WTC11 (cell line): ENCODE results near the gene MAP3K12. TPM values are rescaled to one million over a fixed set of nuclear protein-coding genes. Genes with fewer than 3 reads are reported as not detected.

ENCODE experiments used
- ATAC-seq: fragments of 200-7000 bp; cut with Tn5 transposase; 2 replicates; pipeline ENCODE4 v1.10.0; 2021; ENCODE audit warnings: mild to moderate bottlenecking, moderate library complexity
- CTCF ChIA-PET: fragments of 300-600 bp; sonication (Branson Sonifier 250); formaldehyde crosslinking; loops from one replicate; lab custom pipeline; 2021; ENCODE audit warnings: antibody characterized with exemption; lab: Charles Lee
- POLR2A ChIA-PET: fragments of 350-600 bp; sonication (Branson Sonifier 250); formaldehyde crosslinking; loops from one replicate; lab custom pipeline; 2021; ENCODE audit warnings: antibody characterized with exemption; lab: Charles Lee
- DNase-seq: peaks from one replicate; pipeline ENCODE4 v3.0.0; 2021; ENCODE audit warnings: low spot score
- H3K27ac Mint-ChIP-seq: 2 replicates; pipeline ENCODE4 v1.8.0; 2021; ENCODE audit warnings: mixed read lengths
- H3K27me3 Mint-ChIP-seq: 2 replicates; pipeline ENCODE4 v1.8.0; 2021; ENCODE audit warnings: low read depth, mild to moderate bottlenecking, moderate library complexity, mixed read lengths
- H3K36me3 Mint-ChIP-seq: 2 replicates; pipeline ENCODE4 v1.8.0; 2021; ENCODE audit warnings: mixed read lengths
- H3K4me1 Mint-ChIP-seq: 2 replicates; pipeline ENCODE4 v1.8.0; 2022; ENCODE audit warnings: mixed read lengths
- H3K4me3 Mint-ChIP-seq: 2 replicates; pipeline ENCODE4 v1.8.0; 2021; ENCODE audit warnings: mild to moderate bottlenecking, moderate library complexity, mixed read lengths
- H3K9me3 Mint-ChIP-seq: 2 replicates; pipeline ENCODE4 v1.8.0; 2021; ENCODE audit warnings: mixed read lengths
- ELF4 ChIP-seq: sonication (generic); formaldehyde crosslinking; IDR thresholded peaks from 2 replicates; pipeline ENCODE4 v1.8.1; 2022; ENCODE audit warnings: low read depth, mild to moderate bottlenecking, moderate library complexity, missing genetic modification reagents
- MYBL2 ChIP-seq: sonication (generic); formaldehyde crosslinking; IDR thresholded peaks from 2 replicates; pipeline ENCODE4 v1.8.1; 2023; ENCODE audit warnings: mild to moderate bottlenecking, moderate library complexity, missing genetic modification reagents
- NFATC4 ChIP-seq: fragments of 250-450 bp; sonication (Bioruptor Pico); IDR thresholded peaks from 2 replicates; pipeline ENCODE4 v1.9.0; 2021; ENCODE audit warnings: mild to moderate bottlenecking
- ZNF219 ChIP-seq: sonication (generic); formaldehyde crosslinking; IDR thresholded peaks from 2 replicates; pipeline ENCODE4 v1.8.0; 2023; ENCODE audit warnings: missing genetic modification reagents, mild to moderate bottlenecking, borderline replicate concordance
- ZNF423 ChIP-seq: fragments of 250-450 bp; sonication (Bioruptor Pico); IDR thresholded peaks from 2 replicates; pipeline ENCODE4 v2.1.2; 2022; ENCODE audit warnings: mild to moderate bottlenecking, moderate library complexity
- total RNA-seq: library from RNA; stranded (reverse); gene quantifications from 3 replicates; pipeline ENCODE4 v1.2.3, GENCODE V29; 2021
- TF ChIP-seq, protein P1 (sequence below): sonication (generic); formaldehyde crosslinking; IDR thresholded peaks from 2 replicates; pipeline ENCODE4 v1.8.1; 2023; ENCODE audit warnings: mild to moderate bottlenecking, missing genetic modification reagents, borderline replicate concordance
- TF ChIP-seq, protein P2 (sequence below): sonication (generic); formaldehyde crosslinking; IDR thresholded peaks from 2 replicates; pipeline ENCODE4 v1.8.1; 2023; ENCODE audit warnings: mild to moderate bottlenecking, missing genetic modification reagents, moderate library complexity
- TF ChIP-seq, protein P3 (sequence below): sonication (generic); formaldehyde crosslinking; IDR thresholded peaks from 2 replicates; pipeline ENCODE4 v1.8.1; 2023; ENCODE audit warnings: mild to moderate bottlenecking, missing genetic modification reagents
- TF ChIP-seq, protein P4 (sequence below): sonication (generic); formaldehyde crosslinking; IDR thresholded peaks from 2 replicates; pipeline ENCODE4 v1.8.1; 2023; ENCODE audit warnings: mild to moderate bottlenecking, moderate library complexity, missing genetic modification reagents
- TF ChIP-seq, protein P5 (sequence below): sonication (generic); formaldehyde crosslinking; IDR thresholded peaks from 2 replicates; pipeline ENCODE4 v1.8.1; 2022; ENCODE audit warnings: mild to moderate bottlenecking, missing genetic modification reagents, moderate library complexity, borderline replicate concordance
- TF ChIP-seq, protein P6 (sequence below): sonication (generic); formaldehyde crosslinking; IDR thresholded peaks from 2 replicates; pipeline ENCODE4 v1.8.1; 2023; ENCODE audit warnings: mild to moderate bottlenecking, missing genetic modification reagents, moderate library complexity
- TF ChIP-seq, protein P7 (sequence below): sonication (generic); formaldehyde crosslinking; IDR thresholded peaks from 2 replicates; pipeline ENCODE4 v1.8.0; 2022; ENCODE audit warnings: missing genetic modification reagents

The MAP3K12 gene
- total RNA-seq, 1 experiment from 2014 or later, result 23.6 TPM

DNA sequence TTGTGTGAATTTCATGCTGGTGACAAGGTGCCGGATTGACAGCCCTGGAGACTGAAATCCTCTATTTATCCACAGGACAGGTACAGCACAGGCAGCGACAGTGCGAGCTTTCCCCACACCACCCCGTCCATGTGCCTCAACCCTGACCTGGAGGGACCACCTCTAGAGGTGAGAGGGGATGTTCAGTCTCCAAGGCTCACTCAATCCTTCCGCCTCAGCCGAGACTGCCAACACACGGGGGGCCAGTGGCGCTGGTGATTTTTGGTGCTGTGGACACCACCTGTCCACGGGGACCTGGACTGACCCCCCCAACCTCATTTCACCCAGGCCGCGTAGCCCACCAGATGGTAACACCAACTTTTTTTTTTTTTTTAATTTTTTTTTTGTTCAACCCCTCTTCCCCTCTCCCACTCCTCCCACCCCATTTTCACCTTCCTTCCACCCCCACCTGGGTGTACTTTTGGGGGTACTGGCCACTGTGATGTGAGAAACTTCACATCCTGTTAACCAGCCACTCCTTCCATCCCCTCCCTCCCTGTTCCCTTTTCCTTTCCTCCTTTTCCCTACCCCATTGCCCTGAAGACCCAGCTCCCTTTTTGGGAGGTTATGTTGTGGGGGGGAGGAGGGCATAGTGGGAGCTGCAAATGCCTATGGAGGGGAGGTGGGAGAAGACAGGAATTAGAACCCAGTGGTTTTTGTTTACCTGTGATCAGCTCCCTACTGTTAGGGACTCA, 34.4 kb downstream of the MAP3K12 start (continued):
- TF ChIP-seq, protein P1, sequence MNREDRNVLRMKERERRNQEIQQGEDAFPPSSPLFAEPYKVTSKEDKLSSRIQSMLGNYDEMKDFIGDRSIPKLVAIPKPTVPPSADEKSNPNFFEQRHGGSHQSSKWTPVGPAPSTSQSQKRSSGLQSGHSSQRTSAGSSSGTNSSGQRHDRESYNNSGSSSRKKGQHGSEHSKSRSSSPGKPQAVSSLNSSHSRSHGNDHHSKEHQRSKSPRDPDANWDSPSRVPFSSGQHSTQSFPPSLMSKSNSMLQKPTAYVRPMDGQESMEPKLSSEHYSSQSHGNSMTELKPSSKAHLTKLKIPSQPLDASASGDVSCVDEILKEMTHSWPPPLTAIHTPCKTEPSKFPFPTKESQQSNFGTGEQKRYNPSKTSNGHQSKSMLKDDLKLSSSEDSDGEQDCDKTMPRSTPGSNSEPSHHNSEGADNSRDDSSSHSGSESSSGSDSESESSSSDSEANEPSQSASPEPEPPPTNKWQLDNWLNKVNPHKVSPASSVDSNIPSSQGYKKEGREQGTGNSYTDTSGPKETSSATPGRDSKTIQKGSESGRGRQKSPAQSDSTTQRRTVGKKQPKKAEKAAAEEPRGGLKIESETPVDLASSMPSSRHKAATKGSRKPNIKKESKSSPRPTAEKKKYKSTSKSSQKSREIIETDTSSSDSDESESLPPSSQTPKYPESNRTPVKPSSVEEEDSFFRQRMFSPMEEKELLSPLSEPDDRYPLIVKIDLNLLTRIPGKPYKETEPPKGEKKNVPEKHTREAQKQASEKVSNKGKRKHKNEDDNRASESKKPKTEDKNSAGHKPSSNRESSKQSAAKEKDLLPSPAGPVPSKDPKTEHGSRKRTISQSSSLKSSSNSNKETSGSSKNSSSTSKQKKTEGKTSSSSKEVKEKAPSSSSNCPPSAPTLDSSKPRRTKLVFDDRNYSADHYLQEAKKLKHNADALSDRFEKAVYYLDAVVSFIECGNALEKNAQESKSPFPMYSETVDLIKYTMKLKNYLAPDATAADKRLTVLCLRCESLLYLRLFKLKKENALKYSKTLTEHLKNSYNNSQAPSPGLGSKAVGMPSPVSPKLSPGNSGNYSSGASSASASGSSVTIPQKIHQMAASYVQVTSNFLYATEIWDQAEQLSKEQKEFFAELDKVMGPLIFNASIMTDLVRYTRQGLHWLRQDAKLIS (CRISPR knock-in tag), result no peak
- TF ChIP-seq, protein P2, sequence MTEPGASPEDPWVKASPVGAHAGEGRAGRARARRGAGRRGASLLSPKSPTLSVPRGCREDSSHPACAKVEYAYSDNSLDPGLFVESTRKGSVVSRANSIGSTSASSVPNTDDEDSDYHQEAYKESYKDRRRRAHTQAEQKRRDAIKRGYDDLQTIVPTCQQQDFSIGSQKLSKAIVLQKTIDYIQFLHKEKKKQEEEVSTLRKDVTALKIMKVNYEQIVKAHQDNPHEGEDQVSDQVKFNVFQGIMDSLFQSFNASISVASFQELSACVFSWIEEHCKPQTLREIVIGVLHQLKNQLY (CRISPR knock-in tag), result no peak
- TF ChIP-seq, protein P3, sequence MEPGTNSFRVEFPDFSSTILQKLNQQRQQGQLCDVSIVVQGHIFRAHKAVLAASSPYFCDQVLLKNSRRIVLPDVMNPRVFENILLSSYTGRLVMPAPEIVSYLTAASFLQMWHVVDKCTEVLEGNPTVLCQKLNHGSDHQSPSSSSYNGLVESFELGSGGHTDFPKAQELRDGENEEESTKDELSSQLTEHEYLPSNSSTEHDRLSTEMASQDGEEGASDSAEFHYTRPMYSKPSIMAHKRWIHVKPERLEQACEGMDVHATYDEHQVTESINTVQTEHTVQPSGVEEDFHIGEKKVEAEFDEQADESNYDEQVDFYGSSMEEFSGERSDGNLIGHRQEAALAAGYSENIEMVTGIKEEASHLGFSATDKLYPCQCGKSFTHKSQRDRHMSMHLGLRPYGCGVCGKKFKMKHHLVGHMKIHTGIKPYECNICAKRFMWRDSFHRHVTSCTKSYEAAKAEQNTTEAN (CRISPR knock-in tag), result no peak
- TF ChIP-seq, protein P4, sequence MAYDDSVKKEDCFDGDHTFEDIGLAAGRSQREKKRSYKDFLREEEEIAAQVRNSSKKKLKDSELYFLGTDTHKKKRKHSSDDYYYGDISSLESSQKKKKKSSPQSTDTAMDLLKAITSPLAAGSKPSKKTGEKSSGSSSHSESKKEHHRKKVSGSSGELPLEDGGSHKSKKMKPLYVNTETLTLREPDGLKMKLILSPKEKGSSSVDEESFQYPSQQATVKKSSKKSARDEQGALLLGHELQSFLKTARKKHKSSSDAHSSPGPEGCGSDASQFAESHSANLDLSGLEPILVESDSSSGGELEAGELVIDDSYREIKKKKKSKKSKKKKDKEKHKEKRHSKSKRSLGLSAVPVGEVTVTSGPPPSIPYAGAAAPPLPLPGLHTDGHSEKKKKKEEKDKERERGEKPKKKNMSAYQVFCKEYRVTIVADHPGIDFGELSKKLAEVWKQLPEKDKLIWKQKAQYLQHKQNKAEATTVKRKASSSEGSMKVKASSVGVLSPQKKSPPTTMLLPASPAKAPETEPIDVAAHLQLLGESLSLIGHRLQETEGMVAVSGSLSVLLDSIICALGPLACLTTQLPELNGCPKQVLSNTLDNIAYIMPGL (CRISPR knock-in tag), result no peak
- TF ChIP-seq ELF4 (CRISPR knock-in tag), result no peak

DNA sequence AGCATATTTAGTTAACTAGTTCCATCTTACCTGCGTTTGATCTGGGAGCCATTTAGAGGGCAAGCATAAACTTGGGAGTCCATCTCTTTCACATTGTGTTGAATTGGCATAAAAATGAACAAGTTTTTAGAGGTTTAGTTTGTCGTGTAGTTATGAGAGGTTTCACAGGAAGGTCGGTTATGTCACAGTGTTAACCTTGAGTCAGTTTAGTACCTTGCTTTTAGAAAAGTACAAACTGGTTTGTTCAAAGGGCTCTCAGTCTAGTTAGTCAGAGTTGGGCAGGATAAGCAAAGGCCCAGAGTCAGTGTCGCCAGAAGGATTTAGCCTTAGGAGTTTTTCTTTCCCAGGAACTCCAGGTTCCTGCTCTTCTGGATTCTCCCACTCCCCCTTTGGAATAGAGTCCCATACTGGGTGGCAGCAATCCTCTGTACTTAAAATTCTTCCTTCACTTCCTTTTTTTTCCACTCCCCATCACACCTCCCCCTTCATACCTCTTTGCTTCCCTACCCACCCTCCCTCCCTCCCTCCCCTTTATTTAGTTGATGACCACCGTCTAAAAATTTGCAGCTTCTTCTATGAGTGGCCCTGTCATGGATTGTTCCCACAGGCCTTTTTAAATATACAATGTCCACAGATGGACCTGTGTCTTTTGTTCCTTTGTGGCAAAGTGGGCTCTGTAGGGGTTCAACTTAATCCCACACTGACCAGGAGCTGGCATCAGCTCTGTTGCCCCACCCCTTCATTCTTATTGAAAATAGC, 35.3 kb downstream of the MAP3K12 start:
- POLR2A ChIA-PET, result interaction anchor here (1.3 to 2.0 kb wide), 2 partner anchors 18 to 37 kb away, joined by 3 to 9 read pairs; partner anchors contain the start of gene TARBP2
- CTCF ChIA-PET, result interaction anchor here (0.7 to 1.3 kb wide), 4 partner anchors 11 to 82 kb away, joined by 3 to 4 read pairs (median 3); no protein-coding TSS in a partner anchor
- Mint-ChIP-seq H3K36me3 (peaks cover 96% of the 10 kb centered on the region), H3K27me3 (no peaks in the 10 kb centered on the region), H3K27ac (peak overlapping the region; percentile 33; the same call in 1 of the 2 replicates), H3K4me3 (no peak overlapping the region), H3K9me3 (no peaks in the 10 kb centered on the region), H3K4me1 (peaks cover 39% of the 10 kb centered on the region)
- ATAC-seq, result peak; percentile 7
- no peak for DNase-seq
- TF ChIP-seq NFATC4, result 0 out of 2 replicates have a peak, but pooled peaks have one; percentile 20
- no peak for TF ChIP-seq MYBL2 (CRISPR knock-in tag)

DNA sequence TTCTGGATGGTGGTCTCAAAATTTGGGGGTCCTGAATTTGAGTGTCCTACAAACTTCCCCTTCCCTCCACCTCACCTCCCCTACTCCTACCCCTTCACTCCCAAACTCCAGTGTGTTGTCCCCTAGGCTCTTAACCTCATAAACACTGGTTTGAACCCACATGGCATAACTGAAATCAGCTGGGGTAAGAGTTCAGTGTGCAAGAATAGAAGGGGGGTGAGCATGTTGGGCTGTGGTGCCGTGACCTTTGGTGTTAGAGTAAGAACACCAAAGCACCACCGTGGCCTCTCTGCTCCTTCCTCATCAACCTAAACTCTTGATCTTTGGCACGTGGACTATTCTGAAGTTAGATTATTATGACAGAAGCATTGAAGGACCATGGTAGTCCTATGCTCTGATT, 36.3 kb downstream of the MAP3K12 start:
- H3K27ac Mint-ChIP-seq, result peak overlapping the region; percentile 29; the same call in 1 of the 2 replicates
- H3K4me1 Mint-ChIP-seq, result peaks cover 39% of the 10 kb centered on the region
- H3K27me3 Mint-ChIP-seq, result no peaks in the 10 kb centered on the region
- CTCF ChIA-PET, result interaction anchor here (1.2 to 1.3 kb wide), 2 partner anchors 19 to 46 kb away, joined by 3 to 4 read pairs; no protein-coding TSS in a partner anchor
- ATAC-seq, result no peak
- H3K36me3 Mint-ChIP-seq, result peaks cover 96% of the 10 kb centered on the region
- no peak overlapping the region for H3K4me3 Mint-ChIP-seq
- H3K9me3 Mint-ChIP-seq, result no peaks in the 10 kb centered on the region
- POLR2A ChIA-PET, result no interaction called here
- TF ChIP-seq, protein P5, sequence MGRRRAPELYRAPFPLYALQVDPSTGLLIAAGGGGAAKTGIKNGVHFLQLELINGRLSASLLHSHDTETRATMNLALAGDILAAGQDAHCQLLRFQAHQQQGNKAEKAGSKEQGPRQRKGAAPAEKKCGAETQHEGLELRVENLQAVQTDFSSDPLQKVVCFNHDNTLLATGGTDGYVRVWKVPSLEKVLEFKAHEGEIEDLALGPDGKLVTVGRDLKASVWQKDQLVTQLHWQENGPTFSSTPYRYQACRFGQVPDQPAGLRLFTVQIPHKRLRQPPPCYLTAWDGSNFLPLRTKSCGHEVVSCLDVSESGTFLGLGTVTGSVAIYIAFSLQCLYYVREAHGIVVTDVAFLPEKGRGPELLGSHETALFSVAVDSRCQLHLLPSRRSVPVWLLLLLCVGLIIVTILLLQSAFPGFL (CRISPR knock-in tag), result no peak
- TF ChIP-seq ZNF219 (no peak), ZNF423 (no peak)
- TF ChIP-seq, protein P6, sequence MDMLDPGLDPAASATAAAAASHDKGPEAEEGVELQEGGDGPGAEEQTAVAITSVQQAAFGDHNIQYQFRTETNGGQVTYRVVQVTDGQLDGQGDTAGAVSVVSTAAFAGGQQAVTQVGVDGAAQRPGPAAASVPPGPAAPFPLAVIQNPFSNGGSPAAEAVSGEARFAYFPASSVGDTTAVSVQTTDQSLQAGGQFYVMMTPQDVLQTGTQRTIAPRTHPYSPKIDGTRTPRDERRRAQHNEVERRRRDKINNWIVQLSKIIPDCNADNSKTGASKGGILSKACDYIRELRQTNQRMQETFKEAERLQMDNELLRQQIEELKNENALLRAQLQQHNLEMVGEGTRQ (CRISPR knock-in tag), result no peak
- TF ChIP-seq, protein P7, sequence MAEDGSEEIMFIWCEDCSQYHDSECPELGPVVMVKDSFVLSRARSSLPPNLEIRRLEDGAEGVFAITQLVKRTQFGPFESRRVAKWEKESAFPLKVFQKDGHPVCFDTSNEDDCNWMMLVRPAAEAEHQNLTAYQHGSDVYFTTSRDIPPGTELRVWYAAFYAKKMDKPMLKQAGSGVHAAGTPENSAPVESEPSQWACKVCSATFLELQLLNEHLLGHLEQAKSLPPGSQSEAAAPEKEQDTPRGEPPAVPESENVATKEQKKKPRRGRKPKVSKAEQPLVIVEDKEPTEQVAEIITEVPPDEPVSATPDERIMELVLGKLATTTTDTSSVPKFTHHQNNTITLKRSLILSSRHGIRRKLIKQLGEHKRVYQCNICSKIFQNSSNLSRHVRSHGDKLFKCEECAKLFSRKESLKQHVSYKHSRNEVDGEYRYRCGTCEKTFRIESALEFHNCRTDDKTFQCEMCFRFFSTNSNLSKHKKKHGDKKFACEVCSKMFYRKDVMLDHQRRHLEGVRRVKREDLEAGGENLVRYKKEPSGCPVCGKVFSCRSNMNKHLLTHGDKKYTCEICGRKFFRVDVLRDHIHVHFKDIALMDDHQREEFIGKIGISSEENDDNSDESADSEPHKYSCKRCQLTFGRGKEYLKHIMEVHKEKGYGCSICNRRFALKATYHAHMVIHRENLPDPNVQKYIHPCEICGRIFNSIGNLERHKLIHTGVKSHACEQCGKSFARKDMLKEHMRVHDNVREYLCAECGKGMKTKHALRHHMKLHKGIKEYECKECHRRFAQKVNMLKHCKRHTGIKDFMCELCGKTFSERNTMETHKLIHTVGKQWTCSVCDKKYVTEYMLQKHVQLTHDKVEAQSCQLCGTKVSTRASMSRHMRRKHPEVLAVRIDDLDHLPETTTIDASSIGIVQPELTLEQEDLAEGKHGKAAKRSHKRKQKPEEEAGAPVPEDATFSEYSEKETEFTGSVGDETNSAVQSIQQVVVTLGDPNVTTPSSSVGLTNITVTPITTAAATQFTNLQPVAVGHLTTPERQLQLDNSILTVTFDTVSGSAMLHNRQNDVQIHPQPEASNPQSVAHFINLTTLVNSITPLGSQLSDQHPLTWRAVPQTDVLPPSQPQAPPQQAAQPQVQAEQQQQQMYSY (CRISPR knock-in tag), result no peak
- DNase-seq, result no peak
